ENCODE measurements around the gene ARCN1.
"Not testable (repeated sequence)": the region's sequence is repeated elsewhere in the genome, so short reads cannot be mapped to it uniquely, and the experiment has no call there.

ARCN1 gene

DNA sequence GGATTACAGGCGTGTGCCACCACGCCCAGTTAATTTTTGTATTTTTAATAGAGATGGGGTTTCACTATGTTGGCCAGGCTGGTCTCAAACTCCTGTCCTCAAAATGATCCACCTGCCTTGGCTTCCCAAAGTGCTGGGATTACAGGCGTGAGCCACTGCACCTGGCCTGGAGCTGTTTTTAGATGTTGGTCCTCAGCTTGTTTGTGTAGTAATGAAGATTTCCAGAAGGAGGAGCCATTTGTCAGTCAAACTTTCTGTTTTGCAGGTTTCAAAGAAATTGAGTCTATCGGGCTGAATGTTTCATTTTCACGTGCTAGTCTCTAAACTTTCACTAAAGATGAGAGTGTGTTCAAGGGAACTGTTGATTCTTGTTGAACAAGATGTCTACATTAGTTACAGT lies 22.8 kb downstream of the ARCN1 start:
- not testable (repeated sequence) for H3K27me3 ChIP-seq (ENCODE audit: control insufficient read depth in 1 of 2, insufficient read depth in 1 of 2, low read length in 2 of 2); H2BK12ac ChIP-seq (ENCODE audit: low read length in 2 of 2); H4K91ac ChIP-seq (ENCODE audit: low read length); H3K9me3 ChIP-seq (ENCODE audit: control insufficient read depth, low read length); H3K14ac ChIP-seq (ENCODE audit: low read length in 2 of 2); H3K4me2 ChIP-seq (ENCODE audit: low read length, poor library complexity, severe bottlenecking); H3K23ac ChIP-seq (ENCODE audit: low read length in 2 of 2); H4K8ac ChIP-seq (ENCODE audit: low read length); H2BK120ac ChIP-seq (ENCODE audit: low read depth, low read length); H2BK5ac ChIP-seq (ENCODE audit: low read depth, low read length, poor library complexity, severe bottlenecking); H2BK15ac ChIP-seq (ENCODE audit: low read depth, poor library complexity, severe bottlenecking); H3K18ac ChIP-seq (ENCODE audit: low read depth in 1 of 2, low read length in 2 of 2); H2AFZ ChIP-seq (ENCODE audit: low read depth, low read length); H2AK5ac ChIP-seq (ENCODE audit: low read length, severe bottlenecking); H3K4me3 ChIP-seq (ENCODE audit: insufficient read depth in 1 of 2, low read depth in 1 of 2, low read length in 2 of 2); H3K27ac ChIP-seq (ENCODE audit: low read length, poor library complexity, severe bottlenecking); H3K4me1 ChIP-seq (ENCODE audit: control insufficient read depth, insufficient read depth, low read depth, low read length); H3K4ac ChIP-seq (ENCODE audit: low read depth in 1 of 2, low read length in 2 of 2)
- Histone ChIP-seq H3K9ac (ENCODE audit: low read length) (peak overlapping the region; percentile 66), H3K36me3 (ENCODE audit: control insufficient read depth in 1 of 2, insufficient read depth in 2 of 2, low read depth in 1 of 2, low read length in 2 of 2) (peaks cover 52 to 93% of the 10 kb centered on the region in 2 experiments), H3K79me1 (replicated peaks; ENCODE audit: low read length, poor library complexity, severe bottlenecking) (peaks cover 20% of the 10 kb centered on the region)
- WGBS = 70% methylated on average over 3 of the region's 5 CpGs
- DNase-seq = peak; percentile 80

DNA sequence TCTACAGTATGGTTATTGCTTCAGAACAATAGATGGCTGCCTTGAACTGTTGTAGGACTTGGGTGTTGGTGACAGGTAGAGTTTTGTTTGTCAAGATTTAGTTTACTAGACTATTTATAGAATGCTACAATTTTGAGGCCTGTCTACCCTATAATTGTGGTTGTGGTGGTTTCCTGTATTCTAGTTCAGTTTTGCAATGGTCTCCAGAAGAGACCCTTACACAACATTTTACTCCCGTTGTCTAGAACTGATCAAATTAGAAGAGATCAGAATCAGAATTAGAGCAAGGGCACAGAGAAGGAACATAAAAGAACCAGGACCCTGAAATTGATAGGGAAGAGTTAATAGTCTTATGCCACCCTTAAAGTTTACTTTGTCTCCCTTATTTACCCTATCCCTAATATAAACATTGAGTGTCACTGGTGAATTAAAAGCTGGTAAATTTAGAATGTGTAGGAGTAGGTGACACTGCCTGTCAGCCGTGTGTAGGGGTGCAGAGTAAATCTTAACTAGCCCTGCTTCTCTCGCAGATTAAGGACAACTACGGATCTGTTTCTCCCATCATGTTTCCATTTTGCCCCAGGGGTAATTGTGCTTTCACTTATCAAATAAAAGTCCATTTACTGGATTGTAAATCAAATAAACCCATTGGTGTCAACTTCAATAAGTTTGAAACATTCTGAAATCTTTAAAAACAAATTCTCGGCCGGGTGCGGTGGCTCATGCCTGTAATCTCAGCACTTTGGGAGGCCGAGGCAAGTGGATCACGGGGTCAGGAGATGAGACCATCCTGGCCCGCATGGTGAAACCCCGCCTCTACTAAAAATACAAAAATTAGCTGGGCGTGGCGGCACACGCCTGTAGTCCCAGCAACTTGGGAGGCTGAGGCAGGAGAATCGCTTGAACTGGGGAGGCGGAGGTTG lies 24.3 kb downstream of the ARCN1 start:
- Histone ChIP-seq H2AK5ac (ENCODE audit: low read length, severe bottlenecking) (no peak overlapping the region), H3K4me1 (ENCODE audit: control insufficient read depth, insufficient read depth, low read depth, low read length) (peaks cover 1% of the 10 kb centered on the region), H3K18ac (ENCODE audit: low read depth in 1 of 2, low read length in 2 of 2) (no peak overlapping the region), H3K36me3 (ENCODE audit: control insufficient read depth in 1 of 2, insufficient read depth in 2 of 2, low read depth in 1 of 2, low read length in 2 of 2) (peaks cover 49 to 91% of the 10 kb centered on the region in 2 experiments), H2BK5ac (ENCODE audit: low read depth, low read length, poor library complexity, severe bottlenecking) (no peak overlapping the region), H2BK15ac (ENCODE audit: low read depth, poor library complexity, severe bottlenecking) (no peak overlapping the region), H3K14ac (ENCODE audit: low read length in 2 of 2) (no peak overlapping the region), H2BK120ac (ENCODE audit: low read depth, low read length) (no peak overlapping the region), H3K23ac (ENCODE audit: low read length in 2 of 2) (no peak overlapping the region), H3K9me3 (ENCODE audit: control insufficient read depth, low read length) (no peaks in the 10 kb centered on the region), H4K91ac (ENCODE audit: low read length) (no peak overlapping the region), H2AFZ (ENCODE audit: low read depth, low read length) (no peak overlapping the region), H3K4me3 (ENCODE audit: insufficient read depth in 1 of 2, low read depth in 1 of 2, low read length in 2 of 2) (no peak overlapping the region), H4K8ac (ENCODE audit: low read length) (no peak overlapping the region), H3K4ac (ENCODE audit: low read depth in 1 of 2, low read length in 2 of 2) (no peak overlapping the region), H3K4me2 (ENCODE audit: low read length, poor library complexity, severe bottlenecking) (no peak overlapping the region), H3K27me3 (ENCODE audit: control insufficient read depth in 1 of 2, insufficient read depth in 1 of 2, low read length in 2 of 2) (no peaks in the 10 kb centered on the region), H2BK12ac (ENCODE audit: low read length in 2 of 2) (no peak overlapping the region), H3K79me1 (replicated peaks; ENCODE audit: low read length, poor library complexity, severe bottlenecking) (peaks cover 24% of the 10 kb centered on the region), H3K9ac (ENCODE audit: low read length) (peak overlapping the region; percentile 6), H3K27ac (ENCODE audit: low read length, poor library complexity, severe bottlenecking) (no peak overlapping the region)
- DNase-seq = peak; percentile 24
- 97% methylated on average over 15 of the region's 16 CpGs for WGBS

DNA sequence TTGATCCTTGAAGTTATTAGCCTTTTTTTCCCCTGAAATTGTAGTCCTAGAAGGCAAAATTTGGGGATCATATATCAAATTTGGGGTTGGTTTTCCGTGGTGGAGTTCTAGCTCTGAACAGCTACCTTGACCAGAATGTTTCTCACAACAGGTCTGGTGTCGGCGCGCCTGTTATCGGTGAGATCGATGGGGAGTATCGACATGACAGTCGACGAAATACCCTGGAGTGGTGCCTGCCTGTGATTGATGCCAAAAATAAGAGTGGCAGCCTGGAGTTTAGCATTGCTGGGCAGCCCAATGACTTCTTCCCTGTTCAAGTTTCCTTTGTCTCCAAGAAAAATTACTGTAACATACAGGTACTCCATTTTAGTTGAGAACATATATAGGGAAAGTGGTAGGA lies 25.3 kb downstream of the ARCN1 start:
- Histone ChIP-seq H3K4ac (ENCODE audit: low read depth in 1 of 2, low read length in 2 of 2) (no peak overlapping the region), H3K14ac (ENCODE audit: low read length in 2 of 2) (no peak overlapping the region), H3K4me3 (ENCODE audit: insufficient read depth in 1 of 2, low read depth in 1 of 2, low read length in 2 of 2) (no peak overlapping the region), H4K91ac (ENCODE audit: low read length) (no peak overlapping the region), H3K36me3 (ENCODE audit: control insufficient read depth in 1 of 2, insufficient read depth in 2 of 2, low read depth in 1 of 2, low read length in 2 of 2) (peaks cover 48 to 92% of the 10 kb centered on the region in 2 experiments), H3K23ac (ENCODE audit: low read length in 2 of 2) (no peak overlapping the region), H2BK5ac (ENCODE audit: low read depth, low read length, poor library complexity, severe bottlenecking) (no peak overlapping the region), H2BK15ac (ENCODE audit: low read depth, poor library complexity, severe bottlenecking) (no peak overlapping the region), H3K9me3 (ENCODE audit: control insufficient read depth, low read length) (no peaks in the 10 kb centered on the region), H4K8ac (ENCODE audit: low read length) (no peak overlapping the region), H2AFZ (ENCODE audit: low read depth, low read length) (no peak overlapping the region), H3K18ac (ENCODE audit: low read depth in 1 of 2, low read length in 2 of 2) (no peak overlapping the region), H3K27ac (ENCODE audit: low read length, poor library complexity, severe bottlenecking) (no peak overlapping the region), H3K4me2 (ENCODE audit: low read length, poor library complexity, severe bottlenecking) (no peak overlapping the region), H3K4me1 (ENCODE audit: control insufficient read depth, insufficient read depth, low read depth, low read length) (peaks cover 1% of the 10 kb centered on the region), H3K9ac (ENCODE audit: low read length) (no peak overlapping the region), H2BK12ac (ENCODE audit: low read length in 2 of 2) (no peak overlapping the region), H2AK5ac (ENCODE audit: low read length, severe bottlenecking) (no peak overlapping the region), H3K79me1 (replicated peaks; ENCODE audit: low read length, poor library complexity, severe bottlenecking) (peaks cover 28% of the 10 kb centered on the region), H2BK120ac (ENCODE audit: low read depth, low read length) (no peak overlapping the region), H3K27me3 (ENCODE audit: control insufficient read depth in 1 of 2, insufficient read depth in 1 of 2, low read length in 2 of 2) (no peaks in the 10 kb centered on the region)
- DNase-seq = no peak
- WGBS = 98% methylated on average over 9 of the region's 9 CpGs

DNA sequence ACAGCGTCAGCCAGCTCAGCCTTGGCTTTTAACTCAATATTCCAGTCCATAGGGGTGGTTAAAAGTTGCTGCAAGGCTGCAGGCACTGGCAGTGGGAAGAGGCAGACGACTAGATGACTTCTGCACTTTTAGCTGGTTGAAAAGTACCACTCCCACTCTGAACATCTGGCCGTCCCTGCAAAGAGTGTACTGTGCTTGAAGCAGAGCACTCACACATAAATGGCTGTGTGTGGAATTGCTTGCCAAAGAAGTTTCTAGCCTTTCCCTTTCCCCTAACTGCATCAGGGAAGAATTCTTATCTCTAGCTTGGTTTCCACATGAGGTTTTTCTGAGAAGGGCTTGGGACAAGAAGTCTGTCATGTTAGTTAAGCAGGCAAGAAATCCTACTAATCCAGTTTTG lies 30.1 kb downstream of the ARCN1 start:
- H3K36me3 ChIP-seq (ENCODE audit: control insufficient read depth in 1 of 2, insufficient read depth in 2 of 2, low read depth in 1 of 2, low read length in 2 of 2) = peaks cover 34 to 56% of the 10 kb centered on the region in 2 experiments
- H3K27ac ChIP-seq (ENCODE audit: low read length, poor library complexity, severe bottlenecking) = no peak overlapping the region
- H3K4me3 ChIP-seq (ENCODE audit: insufficient read depth in 1 of 2, low read depth in 1 of 2, low read length in 2 of 2) = no peak overlapping the region
- H3K18ac ChIP-seq (ENCODE audit: low read depth in 1 of 2, low read length in 2 of 2) = no peak overlapping the region
- H3K4me2 ChIP-seq (ENCODE audit: low read length, poor library complexity, severe bottlenecking) = no peak overlapping the region
- WGBS = 50% methylated on average over 1 of the region's 3 CpGs
- H2AK5ac ChIP-seq (ENCODE audit: low read length, severe bottlenecking) = no peak overlapping the region
- peak overlapping the region; percentile 36 for H3K9ac ChIP-seq (ENCODE audit: low read length)
- no peak overlapping the region for H4K8ac ChIP-seq (ENCODE audit: low read length)
- no peak overlapping the region for H3K14ac ChIP-seq (ENCODE audit: low read length in 2 of 2)
- no peaks in the 10 kb centered on the region for H3K9me3 ChIP-seq (ENCODE audit: control insufficient read depth, low read length)
- H3K4ac ChIP-seq (ENCODE audit: low read depth in 1 of 2, low read length in 2 of 2) = no peak overlapping the region
- H2AFZ ChIP-seq (ENCODE audit: low read depth, low read length) = no peak overlapping the region
- H3K23ac ChIP-seq (ENCODE audit: low read length in 2 of 2) = no peak overlapping the region
- H4K91ac ChIP-seq (ENCODE audit: low read length) = no peak overlapping the region
- DNase-seq = no peak
- H2BK15ac ChIP-seq (ENCODE audit: low read depth, poor library complexity, severe bottlenecking) = no peak overlapping the region
- no peaks in the 10 kb centered on the region for H3K27me3 ChIP-seq (ENCODE audit: control insufficient read depth in 1 of 2, insufficient read depth in 1 of 2, low read length in 2 of 2)
- H3K79me1 ChIP-seq (replicated peaks; ENCODE audit: low read length, poor library complexity, severe bottlenecking) = peaks cover 20% of the 10 kb centered on the region
- peaks cover 18% of the 10 kb centered on the region for H3K4me1 ChIP-seq (ENCODE audit: control insufficient read depth, insufficient read depth, low read depth, low read length)
- H2BK12ac ChIP-seq (ENCODE audit: low read length in 2 of 2) = no peak overlapping the region
- no peak overlapping the region for H2BK5ac ChIP-seq (ENCODE audit: low read depth, low read length, poor library complexity, severe bottlenecking)
- H2BK120ac ChIP-seq (ENCODE audit: low read depth, low read length) = no peak overlapping the region
